SK-N-MC (cell line): ENCODE results near the gene GATA6.

ENCODE experiments used
- DNase-seq: peaks from one replicate; pipeline ENCODE4 v3.0.0-alpha.2; 2011; ENCODE audit warnings: low read depth, low spot score
- H3K27ac ChIP-seq: fragments of 200-600 bp; sonication (generic); 2 replicates; pipeline ENCODE4 v1.5.1; 2016; ENCODE audit warnings: mixed run types
- H3K36me3 ChIP-seq: fragments of 200-600 bp; sonication (generic); 2 replicates; pipeline ENCODE4 v1.6.1; 2017; ENCODE audit warnings: antibody characterized with exemption, low read length, mixed read lengths; ENCODE audit not compliant: insufficient read depth
- H3K4me3 ChIP-seq: fragments of 200-600 bp; sonication (generic); 2 replicates; pipeline ENCODE4 v1.5.1; 2016
- H3K9ac ChIP-seq: fragments of 200-600 bp; sonication (generic); 2 replicates; pipeline ENCODE4 v1.8.0; 2017; ENCODE audit warnings: mixed run types, mixed read lengths; ENCODE audit not compliant: insufficient read length
- H3K9me3 ChIP-seq: fragments of 200-600 bp; sonication (generic); 2 replicates; pipeline ENCODE4 v1.6.1; 2017; ENCODE audit warnings: low read depth, mild to moderate bottlenecking, antibody characterized with exemption, low read length, moderate library complexity, mixed read lengths
- EZH2 ChIP-seq: fragments of 200-600 bp; sonication (generic); IDR thresholded peaks from one replicate; pipeline ENCODE4 v1.6.1; 2017; ENCODE audit warnings: antibody characterized with exemption
- FOXP2 ChIP-seq: optimal IDR thresholded peaks from 2 replicates; pipeline ENCODE3; 2011; ENCODE audit warnings: mild to moderate bottlenecking, moderate library complexity; ENCODE audit not compliant: insufficient read depth; ENCODE audit errors: extremely low read length, control extremely low read depth
- POLR2AphosphoS5 ChIP-seq: IDR thresholded peaks from 2 replicates; pipeline ENCODE4 v1.6.1; 2012; ENCODE audit warnings: mild to moderate bottlenecking, low read depth, low read length, borderline replicate concordance

GATA6 gene

GRCh38 chr18:22143347-22144340, 25.7 kb upstream of the GATA6 start:
- Histone ChIP-seq H3K9ac (no peak overlapping the region), H3K27ac (no peak overlapping the region), H3K4me3 (no peak overlapping the region), H3K36me3 (no peaks in the 10 kb centered on the region), H3K9me3 (no peaks in the 10 kb centered on the region)
- DNase-seq, result no peak
- TF ChIP-seq FOXP2 (no peak), EZH2 (no peak), POLR2AphosphoS5 (no peak)

GRCh38 chr18:22145160-22145559, 24.2 kb upstream of the GATA6 start:
- TF ChIP-seq EZH2, result no peak
- no peak for TF ChIP-seq POLR2AphosphoS5
- TF ChIP-seq FOXP2, result no peak
- H3K36me3 ChIP-seq, result no peaks in the 10 kb centered on the region
- H3K27ac ChIP-seq, result no peak overlapping the region
- H3K4me3 ChIP-seq, result no peak overlapping the region
- H3K9me3 ChIP-seq, result no peaks in the 10 kb centered on the region
- no peak overlapping the region for H3K9ac ChIP-seq
- no peak for DNase-seq

GRCh38 chr18:22149710-22150109, 19.7 kb upstream of the GATA6 start:
- Histone ChIP-seq H3K36me3 (no peaks in the 10 kb centered on the region), H3K27ac (no peak overlapping the region), H3K4me3 (no peak overlapping the region), H3K9ac (no peak overlapping the region), H3K9me3 (no peaks in the 10 kb centered on the region)
- TF ChIP-seq FOXP2 (no peak), POLR2AphosphoS5 (no peak), EZH2 (no peak)
- DNase-seq, result no peak

- Histone ChIP-seq H3K9me3 (no peaks in the 10 kb centered on the region), H3K4me3 (no peak overlapping the region), H3K36me3 (no peaks in the 10 kb centered on the region), H3K9ac (no peak overlapping the region), H3K27ac (no peak overlapping the region)
- DNase-seq, result no peak
- TF ChIP-seq FOXP2 (no peak), EZH2 (no peak), POLR2AphosphoS5 (no peak)
Measured at GRCh38 chr18:22152093-22152492, 17.3 kb upstream of the GATA6 start.

- no peak overlapping the region for H3K27ac ChIP-seq
- H3K4me3 ChIP-seq, result no peak overlapping the region
- TF ChIP-seq POLR2AphosphoS5 (no peak), FOXP2 (no peak), EZH2 (no peak)
- no peak for DNase-seq
- H3K36me3 ChIP-seq, result no peaks in the 10 kb centered on the region
- H3K9me3 ChIP-seq, result no peaks in the 10 kb centered on the region
- no peak overlapping the region for H3K9ac ChIP-seq
Measured at GRCh38 chr18:22153428-22153827, 16.0 kb upstream of the GATA6 start.

GRCh38 chr18:22155584-22155983, 13.8 kb upstream of the GATA6 start:
- no peak overlapping the region for H3K27ac ChIP-seq
- no peak for DNase-seq
- no peaks in the 10 kb centered on the region for H3K9me3 ChIP-seq
- no peak overlapping the region for H3K4me3 ChIP-seq
- H3K9ac ChIP-seq, result no peak overlapping the region
- no peaks in the 10 kb centered on the region for H3K36me3 ChIP-seq
- TF ChIP-seq FOXP2 (no peak), EZH2 (no peak), POLR2AphosphoS5 (no peak)

GRCh38 chr18:22159014-22159413, 10.4 kb upstream of the GATA6 start:
- H3K9me3 ChIP-seq, result no peaks in the 10 kb centered on the region
- DNase-seq, result no peak
- no peaks in the 10 kb centered on the region for H3K36me3 ChIP-seq
- H3K27ac ChIP-seq, result no peak overlapping the region
- TF ChIP-seq EZH2 (no peak), POLR2AphosphoS5 (no peak), FOXP2 (no peak)
- H3K9ac ChIP-seq, result no peak overlapping the region
- no peak overlapping the region for H3K4me3 ChIP-seq

GRCh38 chr18:22161090-22161489, 8.3 kb upstream of the GATA6 start:
- TF ChIP-seq FOXP2, result no peak
- Histone ChIP-seq H3K9me3 (no peaks in the 10 kb centered on the region), H3K27ac (no peak overlapping the region), H3K36me3 (no peaks in the 10 kb centered on the region), H3K4me3 (no peak overlapping the region), H3K9ac (no peak overlapping the region)
- no peak for DNase-seq
